Smooth muscle cell (in vitro differentiated cells): Measurements from ENCODE around the gene ADAM11. TPM values are rescaled to one million over a fixed set of nuclear protein-coding genes. Genes with fewer than 3 reads are reported as not detected.

ENCODE experiments used
- DNase-seq: peaks from one replicate; lab custom pipeline; 2025; ENCODE audit not compliant: unreplicated experiment; lab: John Stamatoyannopoulos, UW
- H2AFZ ChIP-seq: fragments of 200-600 bp; sonication (generic); 2 replicates; pipeline ENCODE4 v1.6.0; 2016; ENCODE audit warnings: antibody characterized with exemption, low read depth, mild to moderate bottlenecking
- H3F3A ChIP-seq: fragments of 200-600 bp; sonication (generic); 2 replicates; pipeline ENCODE4 v1.6.0; 2017; ENCODE audit warnings: antibody characterized with exemption, low read depth
- H3K27ac ChIP-seq: fragments of 200-600 bp; sonication (generic); 2 replicates; pipeline ENCODE4 v1.5.1; 2016; ENCODE audit warnings: low read depth, mild to moderate bottlenecking
- H3K27me3 ChIP-seq: fragments of 200-600 bp; sonication (generic); 2 replicates; pipeline ENCODE4 v1.6.1; 2016; ENCODE audit warnings: low read depth, mild to moderate bottlenecking
- H3K36me3 ChIP-seq: fragments of 200-600 bp; sonication (generic); 2 replicates; pipeline ENCODE4 v1.5.1; 2016; ENCODE audit warnings: low read depth
- H3K4me1 ChIP-seq: fragments of 200-600 bp; sonication (generic); 2 replicates; pipeline ENCODE4 v1.5.1; 2016; ENCODE audit warnings: low read depth
- H3K4me2 ChIP-seq: fragments of 200-600 bp; sonication (generic); 2 replicates; pipeline ENCODE4 v1.6.0; 2016; ENCODE audit warnings: mild to moderate bottlenecking
- H3K4me3 ChIP-seq: fragments of 200-600 bp; sonication (generic); 2 replicates; pipeline ENCODE4 v1.5.1; 2016; ENCODE audit warnings: mild to moderate bottlenecking
- H3K79me2 ChIP-seq: fragments of 200-600 bp; sonication (generic); 2 replicates; pipeline ENCODE4 v1.6.0; 2016; ENCODE audit warnings: low read depth, mild to moderate bottlenecking
- H3K9ac ChIP-seq: fragments of 200-600 bp; sonication (generic); 2 replicates; pipeline ENCODE4 v1.6.0; 2016; ENCODE audit warnings: low read depth
- H3K9me3 ChIP-seq: fragments of 200-600 bp; sonication (generic); replicated peaks from 2 replicates; pipeline ENCODE4 v1.5.1; 2016; ENCODE audit warnings: low read depth
- H4K20me1 ChIP-seq: fragments of 200-600 bp; sonication (generic); 2 replicates; pipeline ENCODE4 v1.6.0; 2016; ENCODE audit warnings: low read depth
- CTCF ChIP-seq: fragments of 200-600 bp; sonication (generic); IDR thresholded peaks from 2 replicates; pipeline ENCODE4 v1.5.1; 2017; ENCODE audit warnings: borderline replicate concordance, mild to moderate bottlenecking, antibody characterized with exemption; ENCODE audit not compliant: insufficient read depth, poor library complexity, severe bottlenecking
- WGBS: methylation state at CpG from one replicate; pipeline ENCODE4 v1.1.7; 2016; ENCODE audit warnings: low lambda C conversion rate; 5-methylcytosine and 5-hydroxymethylcytosine counted together
- polyA plus RNA-seq: library from polyadenylated mRNA; unstranded; fragments of >200 nt; fragmentation: Nextera tagmentation; extraction: Ambion mirVana; gene quantifications from 2 replicates; pipeline ENCODE4 v1.2.1, GENCODE V29; 2016
- total RNA-seq: library from RNA; depleted of rRNA; stranded (reverse); fragments of >200 nt; gene quantifications from 2 replicates; pipeline ENCODE4 v1.2.3, GENCODE V29; 2014

ADAM11 gene
- total and polyA plus RNA-seq, 2 experiments from 2014 or later: 0.48 TPM; not detected in 1

GRCh38 chr17:44782326-44782850 is 23.6 kb downstream of the ADAM11 start:
- Histone ChIP-seq H3K79me2 (no peaks in the 10 kb centered on the region), H3K4me1 (peaks cover 7% of the 10 kb centered on the region), H2AFZ (no peak overlapping the region), H3K27ac (no peak overlapping the region), H3F3A (no peaks in the 10 kb centered on the region), H3K36me3 (no peaks in the 10 kb centered on the region), H3K9me3 (no peaks in the 10 kb centered on the region), H3K4me2 (no peak overlapping the region), H3K27me3 (no peaks in the 10 kb centered on the region), H3K4me3 (no peak overlapping the region), H4K20me1 (no peaks in the 10 kb centered on the region), H3K9ac (no peak overlapping the region)
- no peak for TF ChIP-seq CTCF
- 58% methylated on average over 11 of the region's 11 CpGs for WGBS
- DNase-seq: no peak

GRCh38 chr17:44785921-44786320 is 27.1 kb downstream of the ADAM11 start:
- no peak overlapping the region for H3K4me3 ChIP-seq
- no peak for TF ChIP-seq CTCF
- no peaks in the 10 kb centered on the region for H3K27me3 ChIP-seq
- H3K9me3 ChIP-seq: no peaks in the 10 kb centered on the region
- no peak overlapping the region for H2AFZ ChIP-seq
- no peaks in the 10 kb centered on the region for H3K79me2 ChIP-seq
- H3F3A ChIP-seq: no peaks in the 10 kb centered on the region
- H3K36me3 ChIP-seq: no peaks in the 10 kb centered on the region
- H3K9ac ChIP-seq: no peak overlapping the region
- H4K20me1 ChIP-seq: no peaks in the 10 kb centered on the region
- no peak overlapping the region for H3K4me2 ChIP-seq
- 95% methylated on average over 7 of the region's 7 CpGs for WGBS
- peaks cover 7% of the 10 kb centered on the region for H3K4me1 ChIP-seq
- H3K27ac ChIP-seq: no peak overlapping the region
- DNase-seq: no peak

- 87% methylated on average over 16 of the region's 16 CpGs for WGBS
- H3K4me1 ChIP-seq: peaks cover 7% of the 10 kb centered on the region
- H4K20me1 ChIP-seq: no peaks in the 10 kb centered on the region
- H2AFZ ChIP-seq: no peak overlapping the region
- DNase-seq: no peak
- H3K36me3 ChIP-seq: no peaks in the 10 kb centered on the region
- H3K9ac ChIP-seq: no peak overlapping the region
- H3K27ac ChIP-seq: no peak overlapping the region
- H3K79me2 ChIP-seq: no peaks in the 10 kb centered on the region
- no peak for TF ChIP-seq CTCF
- H3K4me3 ChIP-seq: no peak overlapping the region
- H3F3A ChIP-seq: no peaks in the 10 kb centered on the region
- H3K4me2 ChIP-seq: no peak overlapping the region
- no peaks in the 10 kb centered on the region for H3K27me3 ChIP-seq
- no peaks in the 10 kb centered on the region for H3K9me3 ChIP-seq
Measured at GRCh38 chr17:44786551-44787081, 27.8 kb downstream of the ADAM11 start.
